ENCODE results near the gene ASTN1.

The ASTN1 gene

DNA sequence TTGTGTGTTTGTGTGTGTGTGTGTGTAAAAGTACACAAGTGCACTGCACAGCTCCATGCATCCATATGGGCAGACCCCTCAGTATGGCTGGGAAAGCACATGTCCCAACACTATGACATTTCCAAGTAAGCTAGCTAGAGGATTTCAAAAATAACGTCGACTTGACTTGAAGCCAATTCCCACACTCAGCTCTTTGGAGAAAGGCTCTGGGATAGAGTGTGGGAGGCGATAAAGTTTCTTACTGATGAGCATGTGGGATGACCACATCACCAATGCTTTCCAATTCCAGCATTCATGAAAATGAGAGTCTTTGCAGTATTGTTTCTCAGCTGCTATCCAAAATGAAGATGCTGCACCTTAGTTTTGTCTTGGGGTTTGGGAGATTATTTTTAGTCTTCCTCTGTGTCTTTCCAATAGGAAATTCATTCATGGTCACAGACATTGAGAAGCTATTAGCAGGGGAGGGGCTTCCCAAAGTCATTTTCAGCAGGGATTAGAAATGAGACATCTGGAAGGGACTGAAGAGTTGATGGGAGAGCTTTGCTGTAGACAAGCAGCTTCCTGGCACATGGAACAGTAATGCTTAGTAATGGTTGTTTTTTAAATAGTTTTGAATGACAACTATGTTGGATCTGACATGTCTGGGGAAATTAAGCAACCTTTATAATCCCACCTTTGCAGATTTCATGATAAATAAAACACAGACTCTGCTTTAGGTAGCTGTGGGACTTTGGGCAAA lies 143.5 kb downstream of the ASTN1 start:
- no peaks in the 10 kb centered on the region for H3K36me3 ChIP-seq (ENCODE audit: control insufficient read depth, insufficient read depth, low read length)
- DNase-seq (ENCODE audit: extremely low read depth, insufficient read length): no peak
- H3K27me3 ChIP-seq (replicated peaks; ENCODE audit: control insufficient read depth, insufficient read depth, low read length): no peaks in the 10 kb centered on the region
- no peak overlapping the region for H3K4me3 ChIP-seq (replicated peaks; ENCODE audit: low read depth, low read length)
- TF ChIP-seq, protein P1, sequence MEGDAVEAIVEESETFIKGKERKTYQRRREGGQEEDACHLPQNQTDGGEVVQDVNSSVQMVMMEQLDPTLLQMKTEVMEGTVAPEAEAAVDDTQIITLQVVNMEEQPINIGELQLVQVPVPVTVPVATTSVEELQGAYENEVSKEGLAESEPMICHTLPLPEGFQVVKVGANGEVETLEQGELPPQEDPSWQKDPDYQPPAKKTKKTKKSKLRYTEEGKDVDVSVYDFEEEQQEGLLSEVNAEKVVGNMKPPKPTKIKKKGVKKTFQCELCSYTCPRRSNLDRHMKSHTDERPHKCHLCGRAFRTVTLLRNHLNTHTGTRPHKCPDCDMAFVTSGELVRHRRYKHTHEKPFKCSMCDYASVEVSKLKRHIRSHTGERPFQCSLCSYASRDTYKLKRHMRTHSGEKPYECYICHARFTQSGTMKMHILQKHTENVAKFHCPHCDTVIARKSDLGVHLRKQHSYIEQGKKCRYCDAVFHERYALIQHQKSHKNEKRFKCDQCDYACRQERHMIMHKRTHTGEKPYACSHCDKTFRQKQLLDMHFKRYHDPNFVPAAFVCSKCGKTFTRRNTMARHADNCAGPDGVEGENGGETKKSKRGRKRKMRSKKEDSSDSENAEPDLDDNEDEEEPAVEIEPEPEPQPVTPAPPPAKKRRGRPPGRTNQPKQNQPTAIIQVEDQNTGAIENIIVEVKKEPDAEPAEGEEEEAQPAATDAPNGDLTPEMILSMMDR (IDR thresholded peaks at IDR 0.05; ENCODE audit: insufficient read depth, low read length, poor library complexity, severe bottlenecking): no peak

DNA sequence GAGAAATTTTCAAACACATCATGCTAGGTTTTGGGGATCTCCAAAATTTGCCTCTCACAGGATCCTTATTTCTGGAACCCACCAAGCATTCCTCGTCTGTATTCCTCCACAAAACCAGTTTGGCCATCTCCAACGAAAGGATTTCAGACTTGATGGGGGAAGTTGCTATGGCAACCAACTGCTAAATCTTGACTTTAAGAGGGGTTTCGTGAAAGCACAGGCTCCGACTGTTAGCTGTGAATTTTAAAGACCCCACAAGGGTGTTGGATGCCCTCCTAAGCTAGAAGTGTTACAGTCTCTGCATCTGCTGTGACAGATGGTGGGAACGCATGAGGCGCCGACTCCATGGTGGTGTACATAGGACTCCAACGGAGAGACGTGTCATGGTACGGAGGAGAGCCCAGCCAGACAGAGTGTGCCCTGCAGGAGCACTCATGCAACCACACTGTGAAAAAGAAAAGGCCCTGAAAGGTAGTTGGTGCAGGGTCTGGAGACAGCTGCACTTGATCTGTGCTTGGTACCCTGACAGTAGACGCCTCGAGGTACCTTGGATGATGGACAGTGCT lies 147.1 kb downstream of the ASTN1 start:
- no peak for DNase-seq (ENCODE audit: extremely low read depth, insufficient read length)
- no peaks in the 10 kb centered on the region for H3K36me3 ChIP-seq (ENCODE audit: control insufficient read depth, insufficient read depth, low read length)
- H3K4me3 ChIP-seq (replicated peaks; ENCODE audit: low read depth, low read length): no peak overlapping the region
- no peaks in the 10 kb centered on the region for H3K27me3 ChIP-seq (replicated peaks; ENCODE audit: control insufficient read depth, insufficient read depth, low read length)
- TF ChIP-seq, protein P1 (IDR thresholded peaks at IDR 0.05; ENCODE audit: insufficient read depth, low read length, poor library complexity, severe bottlenecking): no peak

DNA sequence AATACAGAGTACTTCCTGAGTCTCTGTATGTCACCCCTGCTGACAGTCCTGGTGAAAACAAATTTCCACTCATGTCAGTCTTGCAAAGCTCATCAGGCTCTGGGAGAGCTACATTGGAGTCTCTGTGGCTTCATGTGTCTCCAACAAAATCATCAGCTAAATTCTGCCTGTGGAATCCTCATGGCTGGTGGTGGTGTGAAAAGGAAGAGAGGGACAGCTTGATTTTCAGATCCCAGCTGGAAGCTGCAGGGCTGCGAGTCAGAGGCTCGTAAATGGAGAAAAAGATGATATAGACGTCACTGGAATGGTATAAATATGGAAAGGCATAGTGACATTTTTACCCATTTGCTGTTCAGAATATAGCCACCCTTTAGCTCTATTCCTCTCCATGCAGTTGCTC lies 150.2 kb downstream of the ASTN1 start:
- Histone ChIP-seq H3K36me3 (ENCODE audit: control insufficient read depth, insufficient read depth, low read length) (no peaks in the 10 kb centered on the region), H3K27me3 (replicated peaks; ENCODE audit: control insufficient read depth, insufficient read depth, low read length) (no peaks in the 10 kb centered on the region), H3K4me3 (replicated peaks; ENCODE audit: low read depth, low read length) (no peak overlapping the region)
- TF ChIP-seq, protein P1 (IDR thresholded peaks at IDR 0.05; ENCODE audit: insufficient read depth, low read length, poor library complexity, severe bottlenecking): no peak
- no peak for DNase-seq (ENCODE audit: extremely low read depth, insufficient read length)

DNA sequence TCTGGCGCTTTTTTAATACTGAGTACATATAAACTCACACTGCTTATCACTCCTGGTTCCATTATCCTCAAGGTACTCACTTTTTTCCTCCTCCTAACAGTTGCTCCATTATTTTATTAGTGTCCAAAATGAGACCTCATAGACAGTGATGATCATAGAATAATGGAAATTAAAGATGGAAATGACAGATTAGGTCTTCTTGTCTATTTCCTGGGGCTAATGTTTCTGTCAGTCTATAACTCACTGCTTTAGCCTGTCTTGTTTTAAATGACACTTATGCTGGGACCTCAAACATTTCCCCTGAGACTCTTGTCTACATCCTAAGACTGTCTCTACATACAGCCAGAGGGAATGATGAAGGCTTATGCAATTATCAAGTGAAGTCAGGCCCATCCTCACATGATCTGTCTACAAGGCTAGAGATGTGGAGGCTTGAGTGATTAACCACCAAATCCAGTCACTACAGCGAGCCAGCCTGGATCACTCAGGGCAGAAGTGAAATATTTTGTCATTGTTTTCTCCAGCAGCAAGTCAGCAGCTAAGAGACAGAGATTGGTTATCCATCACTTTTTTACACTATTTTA lies 152.1 kb downstream of the ASTN1 start:
- no peaks in the 10 kb centered on the region for H3K36me3 ChIP-seq (ENCODE audit: control insufficient read depth, insufficient read depth, low read length)
- no peak for DNase-seq (ENCODE audit: extremely low read depth, insufficient read length)

DNA sequence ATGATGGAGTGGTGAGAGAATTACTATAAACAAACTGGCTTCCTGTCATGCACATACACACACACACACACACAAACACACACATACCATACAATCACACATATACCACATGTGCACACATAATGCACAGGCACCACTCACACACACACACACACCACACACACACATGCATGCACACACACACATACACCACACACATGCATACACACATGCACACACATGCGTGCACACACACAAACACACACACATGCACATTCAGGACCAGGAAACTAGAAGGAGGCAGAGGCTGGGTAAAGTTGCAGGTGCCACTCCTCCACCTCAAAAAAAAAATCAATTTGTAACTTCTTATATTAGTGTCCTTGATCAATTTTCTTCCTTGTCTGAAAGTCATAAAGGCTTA lies 153.0 kb downstream of the ASTN1 start:
- no peaks in the 10 kb centered on the region for H3K36me3 ChIP-seq (ENCODE audit: control insufficient read depth, insufficient read depth, low read length)
- DNase-seq (ENCODE audit: extremely low read depth, insufficient read length): no peak
- H3K4me3 ChIP-seq (replicated peaks; ENCODE audit: low read depth, low read length): no peak overlapping the region
- TF ChIP-seq, protein P1 (IDR thresholded peaks at IDR 0.05; ENCODE audit: insufficient read depth, low read length, poor library complexity, severe bottlenecking): no peak
- H3K27me3 ChIP-seq (replicated peaks; ENCODE audit: control insufficient read depth, insufficient read depth, low read length): no peaks in the 10 kb centered on the region

More for the DNA sequence above, 152.1 kb downstream of the ASTN1 start:
- Histone ChIP-seq H3K4me3 (replicated peaks; ENCODE audit: low read depth, low read length) (no peak overlapping the region), H3K27me3 (replicated peaks; ENCODE audit: control insufficient read depth, insufficient read depth, low read length) (no peaks in the 10 kb centered on the region)
- TF ChIP-seq, protein P1 (IDR thresholded peaks at IDR 0.05; ENCODE audit: insufficient read depth, low read length, poor library complexity, severe bottlenecking): no peak

All from GM06990 (cell line).